K562 (cell line): Measurements from ENCODE around the gene FAM186B.

Source experiments
- ELF4 ChIP-seq: fragments of 450-650 bp; formaldehyde crosslinking; IDR thresholded peaks from 2 replicates; pipeline ENCODE4 v1.4.0; 2022; ENCODE audit warnings: missing genetic modification characterization
- NR1H2 ChIP-seq: sonication (generic); formaldehyde crosslinking; IDR thresholded peaks from 2 replicates; pipeline ENCODE4 v1.4.0; 2020; ENCODE audit warnings: mild to moderate bottlenecking, missing genetic modification reagents

GRCh38 chr12:49555631-49556390 lies 49.6 kb downstream of the FAM186B start:
- no peak for TF ChIP-seq NR1H2 (CRISPR knock-in tag)
- no peak for TF ChIP-seq ELF4 (CRISPR knock-in tag)
